Cardiac muscle cell (in vitro differentiated cells and primary cell): ENCODE measurements around the gene CLTCL1. TPM values are rescaled to one million over a fixed set of nuclear protein-coding genes. Genes with fewer than 3 reads are reported as not detected.
"Not testable (repeated sequence)": the region's sequence is repeated elsewhere in the genome, so short reads cannot be mapped to it uniquely, and the experiment has no call there.

ENCODE experiments used
- DNase-seq, 2 donors: peaks; one replicate each; pipeline versions ENCODE4 v3.0.0 to v3.0.0-alpha.2; 2010 to 2017; ENCODE audit warnings: low read depth in 1 of 2, low spot score in 1 of 2
- H3K27ac ChIP-seq: fragments of 200-600 bp; sonication (generic); 2 replicates; pipeline ENCODE4 v1.5.1; 2016
- H3K27me3 ChIP-seq: fragments of 200-600 bp; sonication (generic); 2 replicates; pipeline ENCODE4 v1.6.0; 2016; ENCODE audit warnings: control low read depth
- H3K36me3 ChIP-seq: fragments of 200-600 bp; sonication (generic); 2 replicates; pipeline ENCODE4 v1.5.1; 2016; ENCODE audit warnings: control low read depth
- H3K4me1 ChIP-seq: fragments of 200-600 bp; sonication (generic); 2 replicates; pipeline ENCODE4 v1.8.1; 2017; ENCODE audit warnings: low read depth, mild to moderate bottlenecking, mixed run types
- H3K4me3 ChIP-seq: fragments of 200-600 bp; sonication (generic); 2 replicates; pipeline ENCODE4 v1.5.1; 2016; ENCODE audit warnings: mild to moderate bottlenecking
- H3K9me3 ChIP-seq: fragments of 200-600 bp; sonication (generic); 2 replicates; pipeline ENCODE4 v1.5.1; 2017; ENCODE audit warnings: low read depth, mild to moderate bottlenecking, control low read depth
- polyA plus RNA-seq: library from polyadenylated mRNA; unstranded; fragments of >200 nt; fragmentation: Nextera tagmentation; extraction: Ambion mirVana; gene quantifications from 2 replicates; pipeline ENCODE4 v1.2.1, GENCODE V29; 2016
- total RNA-seq: library from RNA; depleted of rRNA; stranded (reverse); fragments of >200 nt; gene quantifications from 2 replicates; pipeline ENCODE4 v1.2.3, GENCODE V29; 2016
- TF ChIP-seq, protein P1 (sequence below): IDR thresholded peaks from 2 replicates; pipeline ENCODE4 v1.5.1; 2012; ENCODE audit warnings: low read depth, mild to moderate bottlenecking, low read length

CLTCL1 gene
- total and polyA plus RNA-seq, 2 experiments from 2014 or later = 3.9 to 12.2 TPM

DNA sequence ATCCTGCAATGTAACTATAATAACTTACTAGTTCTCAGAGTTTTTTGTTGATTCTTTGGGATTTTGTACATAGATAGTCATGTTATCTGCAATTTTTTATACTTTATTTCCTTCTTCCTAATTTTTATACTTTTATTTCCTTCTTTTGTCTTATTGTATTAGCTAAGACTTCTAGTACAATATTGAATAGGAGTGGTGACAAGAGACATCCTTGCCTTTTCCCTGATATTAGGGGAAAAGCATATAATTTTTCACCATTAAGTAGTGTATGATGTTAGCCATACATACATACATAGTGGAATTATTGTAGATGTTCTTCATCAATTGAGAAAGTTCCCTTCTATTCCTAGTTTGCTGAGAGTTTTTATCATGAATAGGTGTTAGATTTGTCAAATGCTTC, 27.8 kb upstream of the CLTCL1 start:
- no peak overlapping the region for H3K4me3 ChIP-seq
- H3K36me3 ChIP-seq = no peaks in the 10 kb centered on the region
- no peaks in the 10 kb centered on the region for H3K9me3 ChIP-seq
- DNase-seq = no peak
- H3K4me1 ChIP-seq = no peaks in the 10 kb centered on the region
- TF ChIP-seq, protein P1, sequence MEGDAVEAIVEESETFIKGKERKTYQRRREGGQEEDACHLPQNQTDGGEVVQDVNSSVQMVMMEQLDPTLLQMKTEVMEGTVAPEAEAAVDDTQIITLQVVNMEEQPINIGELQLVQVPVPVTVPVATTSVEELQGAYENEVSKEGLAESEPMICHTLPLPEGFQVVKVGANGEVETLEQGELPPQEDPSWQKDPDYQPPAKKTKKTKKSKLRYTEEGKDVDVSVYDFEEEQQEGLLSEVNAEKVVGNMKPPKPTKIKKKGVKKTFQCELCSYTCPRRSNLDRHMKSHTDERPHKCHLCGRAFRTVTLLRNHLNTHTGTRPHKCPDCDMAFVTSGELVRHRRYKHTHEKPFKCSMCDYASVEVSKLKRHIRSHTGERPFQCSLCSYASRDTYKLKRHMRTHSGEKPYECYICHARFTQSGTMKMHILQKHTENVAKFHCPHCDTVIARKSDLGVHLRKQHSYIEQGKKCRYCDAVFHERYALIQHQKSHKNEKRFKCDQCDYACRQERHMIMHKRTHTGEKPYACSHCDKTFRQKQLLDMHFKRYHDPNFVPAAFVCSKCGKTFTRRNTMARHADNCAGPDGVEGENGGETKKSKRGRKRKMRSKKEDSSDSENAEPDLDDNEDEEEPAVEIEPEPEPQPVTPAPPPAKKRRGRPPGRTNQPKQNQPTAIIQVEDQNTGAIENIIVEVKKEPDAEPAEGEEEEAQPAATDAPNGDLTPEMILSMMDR = no peak
- no peaks in the 10 kb centered on the region for H3K27me3 ChIP-seq
- H3K27ac ChIP-seq = no peak overlapping the region

DNA sequence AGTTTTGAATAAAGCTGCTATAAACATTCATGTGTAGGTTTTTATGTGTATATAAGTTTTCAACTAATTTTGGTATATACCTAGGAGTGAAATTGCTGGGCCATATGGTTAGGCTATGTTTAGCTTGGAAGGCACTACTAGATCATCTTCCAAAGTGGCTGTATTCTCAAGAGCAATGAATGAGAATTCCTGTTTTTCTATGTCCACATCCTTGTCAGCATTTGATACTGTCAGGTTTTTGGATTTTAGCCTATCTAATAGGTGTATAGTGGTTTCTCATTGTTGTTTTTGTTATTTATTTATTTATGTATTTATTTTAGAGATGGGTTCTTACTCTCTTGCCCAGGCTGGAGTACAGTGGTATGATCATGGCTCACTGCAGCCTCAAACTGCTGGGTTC, 26.3 kb upstream of the CLTCL1 start:
- H3K9me3 ChIP-seq = no peaks in the 10 kb centered on the region
- H3K27ac ChIP-seq = no peak overlapping the region
- H3K4me3 ChIP-seq = no peak overlapping the region
- no peaks in the 10 kb centered on the region for H3K4me1 ChIP-seq
- no peaks in the 10 kb centered on the region for H3K27me3 ChIP-seq
- DNase-seq = no peak
- no peaks in the 10 kb centered on the region for H3K36me3 ChIP-seq
- TF ChIP-seq, protein P1 = no peak

DNA sequence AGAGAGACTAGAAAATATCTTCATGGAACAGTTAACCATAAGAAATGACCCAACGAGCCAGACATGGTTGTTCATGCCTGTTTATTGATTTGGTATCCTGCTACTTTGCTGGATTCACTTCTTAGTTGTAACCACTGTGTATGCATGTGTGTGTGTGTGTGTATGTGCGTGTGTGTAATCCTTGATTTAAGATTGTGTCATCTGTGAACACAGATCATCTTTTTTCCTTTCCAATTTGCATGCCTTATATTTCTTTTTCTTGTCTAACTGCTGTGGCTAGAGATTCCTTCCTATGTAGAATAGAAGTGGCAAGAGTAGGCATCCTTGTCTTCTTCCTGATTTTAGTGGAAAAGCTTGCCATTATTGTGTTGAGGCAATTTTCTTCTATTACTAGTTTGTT, 16.4 kb upstream of the CLTCL1 start:
- TF ChIP-seq, protein P1 = no peak

DNA sequence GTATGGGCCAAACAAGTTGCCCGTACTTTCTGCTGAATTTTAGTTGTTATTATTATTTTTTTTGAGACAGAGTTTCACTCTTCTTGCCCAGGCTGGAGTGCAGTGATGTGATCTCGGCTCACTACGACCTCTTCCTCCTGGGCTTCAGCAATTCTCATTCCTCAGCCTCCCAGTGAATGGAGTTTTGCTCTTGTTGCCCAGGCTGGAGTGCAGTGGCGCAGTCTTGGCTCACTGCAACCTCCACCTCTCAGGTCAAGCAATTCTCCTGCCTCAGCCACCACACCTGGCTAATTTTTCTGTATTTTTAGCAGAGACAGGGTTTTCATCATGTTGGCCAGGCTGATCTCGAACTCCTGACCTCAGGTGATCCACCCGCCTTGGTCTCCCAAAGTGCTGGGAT, 15.0 kb upstream of the CLTCL1 start:
- not testable (repeated sequence) for H3K36me3 ChIP-seq, H3K9me3 ChIP-seq, H3K4me1 ChIP-seq, H3K27me3 ChIP-seq, H3K27ac ChIP-seq, H3K4me3 ChIP-seq, DNase-seq

More for the DNA sequence above, 16.4 kb upstream of the CLTCL1 start:
- H3K36me3 ChIP-seq = no peaks in the 10 kb centered on the region
- H3K4me3 ChIP-seq = no peak overlapping the region
- no peak for DNase-seq
- no peak overlapping the region for H3K27ac ChIP-seq
- H3K4me1 ChIP-seq = no peaks in the 10 kb centered on the region
- no peaks in the 10 kb centered on the region for H3K9me3 ChIP-seq
- no peaks in the 10 kb centered on the region for H3K27me3 ChIP-seq

DNA sequence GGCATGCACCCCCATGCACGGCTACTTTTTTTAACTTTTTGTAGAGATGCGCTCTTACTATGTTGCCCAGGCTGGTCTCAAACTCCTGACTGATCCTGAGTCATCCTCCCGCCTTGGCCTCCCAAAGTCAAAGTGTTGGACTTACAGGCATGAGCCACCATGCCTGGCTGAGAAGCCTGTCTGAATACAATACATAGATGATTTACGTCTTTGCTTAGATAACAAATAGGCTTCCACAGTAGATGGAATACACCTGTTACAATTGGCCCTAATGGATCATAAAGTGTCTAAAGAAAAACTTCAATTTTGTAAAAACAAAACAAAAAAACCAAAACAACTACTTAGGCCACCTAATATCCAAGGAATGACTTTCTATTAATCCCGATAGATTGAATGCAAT, 13.0 kb upstream of the CLTCL1 start:
- TF ChIP-seq, protein P1 = no peak
- Histone ChIP-seq H3K27ac (no peak overlapping the region), H3K4me3 (no peak overlapping the region), H3K9me3 (no peaks in the 10 kb centered on the region), H3K4me1 (no peaks in the 10 kb centered on the region), H3K36me3 (no peaks in the 10 kb centered on the region), H3K27me3 (no peaks in the 10 kb centered on the region)
- DNase-seq = no peak

DNA sequence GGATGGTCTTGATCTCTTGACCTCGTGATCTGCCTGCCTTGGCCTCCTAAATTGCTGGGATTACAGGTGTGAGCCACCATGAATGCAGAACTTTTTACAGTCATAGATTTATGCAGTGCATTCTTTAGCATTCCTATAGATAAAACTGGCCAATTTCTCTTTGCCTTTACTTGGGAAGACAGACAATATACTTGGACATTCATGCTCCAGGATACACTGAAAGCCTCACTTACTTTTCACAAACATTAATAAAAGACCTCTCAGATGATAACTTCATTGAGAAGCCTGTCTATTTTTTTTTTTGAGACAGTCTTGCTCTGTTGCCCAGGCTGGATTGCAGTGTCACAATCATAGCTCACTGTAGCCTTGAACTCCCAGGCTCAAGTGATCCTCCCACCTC, 12.3 kb upstream of the CLTCL1 start:
- TF ChIP-seq, protein P1 = no peak

More for the DNA sequence above, 12.3 kb upstream of the CLTCL1 start:
- Histone ChIP-seq H3K27ac (no peak overlapping the region), H3K4me3 (no peak overlapping the region), H3K4me1 (no peaks in the 10 kb centered on the region), H3K9me3 (no peaks in the 10 kb centered on the region), H3K27me3 (no peaks in the 10 kb centered on the region), H3K36me3 (no peaks in the 10 kb centered on the region)
- DNase-seq = no peak
